ENCODE results near the gene P2RY11.
A peak's percentile ranks its signal among the peaks of the same experiment; 100 is the strongest.

DNA sequence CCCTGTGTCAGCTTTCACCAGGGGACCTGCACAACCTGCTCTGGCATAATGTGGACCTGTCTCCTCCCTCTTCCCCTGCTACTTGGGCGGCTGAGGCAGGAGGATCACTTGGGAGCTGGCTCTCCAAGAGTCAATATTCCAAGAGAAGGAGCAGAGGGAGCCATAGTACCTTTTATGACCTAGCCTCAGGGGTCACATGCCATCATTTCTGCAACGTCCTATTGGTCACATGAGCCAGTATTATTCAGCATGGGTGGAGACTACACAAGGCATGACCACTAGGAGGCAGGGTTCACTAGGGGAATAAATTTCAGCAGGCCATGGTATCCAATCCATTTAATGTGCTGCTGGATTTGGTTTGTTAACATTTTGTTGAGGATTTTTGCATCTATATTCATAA is 37.3 kb upstream of the P2RY11 start:
- TF ChIP-seq EZH2 (IDR thresholded peaks at IDR 0.05; ENCODE audit: borderline replicate concordance, insufficient read depth, low read depth, low read length, poor library complexity, severe bottlenecking): no peak
- TF ChIP-seq, protein P1, sequence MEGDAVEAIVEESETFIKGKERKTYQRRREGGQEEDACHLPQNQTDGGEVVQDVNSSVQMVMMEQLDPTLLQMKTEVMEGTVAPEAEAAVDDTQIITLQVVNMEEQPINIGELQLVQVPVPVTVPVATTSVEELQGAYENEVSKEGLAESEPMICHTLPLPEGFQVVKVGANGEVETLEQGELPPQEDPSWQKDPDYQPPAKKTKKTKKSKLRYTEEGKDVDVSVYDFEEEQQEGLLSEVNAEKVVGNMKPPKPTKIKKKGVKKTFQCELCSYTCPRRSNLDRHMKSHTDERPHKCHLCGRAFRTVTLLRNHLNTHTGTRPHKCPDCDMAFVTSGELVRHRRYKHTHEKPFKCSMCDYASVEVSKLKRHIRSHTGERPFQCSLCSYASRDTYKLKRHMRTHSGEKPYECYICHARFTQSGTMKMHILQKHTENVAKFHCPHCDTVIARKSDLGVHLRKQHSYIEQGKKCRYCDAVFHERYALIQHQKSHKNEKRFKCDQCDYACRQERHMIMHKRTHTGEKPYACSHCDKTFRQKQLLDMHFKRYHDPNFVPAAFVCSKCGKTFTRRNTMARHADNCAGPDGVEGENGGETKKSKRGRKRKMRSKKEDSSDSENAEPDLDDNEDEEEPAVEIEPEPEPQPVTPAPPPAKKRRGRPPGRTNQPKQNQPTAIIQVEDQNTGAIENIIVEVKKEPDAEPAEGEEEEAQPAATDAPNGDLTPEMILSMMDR (IDR thresholded peaks at IDR 0.05): peak; percentile 23

Data from B cell (primary cell).